ENCODE data around the gene POMGNT1.

The POMGNT1 gene

GRCh38 chr1:46157916-46158311 lies 40.3 kb downstream of the POMGNT1 start:
- TF ChIP-seq, protein P1, sequence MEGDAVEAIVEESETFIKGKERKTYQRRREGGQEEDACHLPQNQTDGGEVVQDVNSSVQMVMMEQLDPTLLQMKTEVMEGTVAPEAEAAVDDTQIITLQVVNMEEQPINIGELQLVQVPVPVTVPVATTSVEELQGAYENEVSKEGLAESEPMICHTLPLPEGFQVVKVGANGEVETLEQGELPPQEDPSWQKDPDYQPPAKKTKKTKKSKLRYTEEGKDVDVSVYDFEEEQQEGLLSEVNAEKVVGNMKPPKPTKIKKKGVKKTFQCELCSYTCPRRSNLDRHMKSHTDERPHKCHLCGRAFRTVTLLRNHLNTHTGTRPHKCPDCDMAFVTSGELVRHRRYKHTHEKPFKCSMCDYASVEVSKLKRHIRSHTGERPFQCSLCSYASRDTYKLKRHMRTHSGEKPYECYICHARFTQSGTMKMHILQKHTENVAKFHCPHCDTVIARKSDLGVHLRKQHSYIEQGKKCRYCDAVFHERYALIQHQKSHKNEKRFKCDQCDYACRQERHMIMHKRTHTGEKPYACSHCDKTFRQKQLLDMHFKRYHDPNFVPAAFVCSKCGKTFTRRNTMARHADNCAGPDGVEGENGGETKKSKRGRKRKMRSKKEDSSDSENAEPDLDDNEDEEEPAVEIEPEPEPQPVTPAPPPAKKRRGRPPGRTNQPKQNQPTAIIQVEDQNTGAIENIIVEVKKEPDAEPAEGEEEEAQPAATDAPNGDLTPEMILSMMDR (IDR thresholded peaks at IDR 0.05; ENCODE audit: low read depth, low read length), result no peak
- no peak for DNase-seq (ENCODE audit: extremely low read depth, low read depth)

DNA sequence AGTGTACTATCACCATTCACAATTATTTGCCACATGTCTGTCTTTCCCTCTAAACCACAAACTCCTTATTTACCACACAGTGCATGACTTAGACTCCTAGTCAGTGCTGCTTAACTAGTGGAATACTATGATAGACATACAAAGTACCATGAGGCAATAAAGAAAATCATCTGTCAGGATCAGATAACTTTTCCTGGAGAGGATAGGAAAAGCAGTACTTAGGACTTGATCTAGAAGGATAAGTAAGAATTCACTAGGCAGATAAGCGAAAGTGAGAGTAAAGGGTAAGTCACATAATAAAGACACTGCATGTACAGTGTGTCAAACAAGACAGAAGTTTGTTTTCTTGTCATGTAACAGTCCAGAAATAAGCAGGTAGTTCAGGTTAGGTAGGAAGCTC lies 44.5 kb downstream of the POMGNT1 start:
- DNase-seq (ENCODE audit: extremely low read depth, low read depth), result no peak
- TF ChIP-seq, protein P1 (IDR thresholded peaks at IDR 0.05; ENCODE audit: low read depth, low read length), result no peak

- DNase-seq (ENCODE audit: extremely low read depth, low read depth), result no peak
- TF ChIP-seq, protein P1 (IDR thresholded peaks at IDR 0.05; ENCODE audit: low read depth, low read length), result no peak
Measured at GRCh38 chr1:46153228-46153627, 45.0 kb downstream of the POMGNT1 start.

DNA sequence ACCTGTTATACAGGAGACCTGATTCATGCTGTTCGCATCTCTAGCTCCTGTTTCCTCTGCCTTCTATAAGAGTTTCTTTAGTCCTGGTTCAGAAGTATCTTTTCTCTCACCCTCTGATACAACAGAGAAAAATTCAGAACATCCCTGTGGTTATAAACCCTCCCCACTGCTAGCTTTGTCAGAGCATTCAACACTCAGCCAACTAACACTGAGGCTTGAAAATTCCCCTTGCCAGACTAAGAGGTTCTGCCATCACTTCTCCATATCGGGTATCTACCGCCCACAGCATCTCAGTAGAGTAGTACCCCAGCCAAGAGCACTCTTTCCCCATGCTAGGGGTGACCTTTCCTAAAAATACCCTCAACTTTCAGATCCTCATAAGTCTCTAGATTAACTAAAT lies 46.2 kb downstream of the POMGNT1 start:
- DNase-seq (ENCODE audit: extremely low read depth, low read depth), result no peak
- TF ChIP-seq, protein P1 (IDR thresholded peaks at IDR 0.05; ENCODE audit: low read depth, low read length), result no peak

DNA sequence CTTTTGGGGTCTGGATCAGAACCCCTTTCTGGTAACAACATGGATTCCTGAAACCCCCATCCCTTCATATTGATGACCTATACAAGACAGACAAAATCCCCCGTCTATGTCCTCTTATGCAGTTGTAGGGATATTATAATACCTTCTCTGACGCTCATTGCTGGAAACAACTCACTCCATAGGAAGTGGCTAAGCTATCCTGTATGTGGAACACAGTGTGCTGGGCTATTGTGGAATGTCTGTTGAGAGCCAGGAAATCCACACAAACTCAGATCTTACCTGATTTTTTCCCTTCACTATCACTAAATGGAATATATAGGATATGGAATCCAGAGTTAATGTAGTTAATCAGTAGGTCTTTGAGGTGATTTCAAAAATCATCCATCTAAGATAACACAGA lies 48.1 kb downstream of the POMGNT1 start:
- TF ChIP-seq, protein P1 (IDR thresholded peaks at IDR 0.05; ENCODE audit: low read depth, low read length), result no peak
- no peak for DNase-seq (ENCODE audit: extremely low read depth, low read depth)

DNA sequence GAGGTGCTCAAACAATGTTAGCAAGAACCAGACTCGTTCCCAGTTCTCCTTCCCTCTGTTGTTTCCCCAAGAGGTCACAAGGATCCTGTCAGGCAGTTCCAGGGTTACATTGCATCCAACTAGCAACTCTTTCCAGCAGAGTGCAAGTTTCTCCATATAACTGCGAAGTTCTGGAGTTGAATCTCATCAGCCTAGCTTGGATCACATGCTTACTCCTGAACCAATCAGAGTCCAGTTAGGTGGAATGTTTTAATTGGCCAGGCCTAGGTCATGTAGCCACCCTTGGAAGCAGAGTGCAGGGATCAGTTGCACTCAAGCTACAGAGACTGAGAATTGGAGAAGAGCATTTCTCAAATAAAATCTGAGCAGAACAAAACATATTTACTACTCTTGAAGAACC lies 49.9 kb downstream of the POMGNT1 start:
- TF ChIP-seq, protein P1 (IDR thresholded peaks at IDR 0.05; ENCODE audit: low read depth, low read length), result no peak
- DNase-seq (ENCODE audit: extremely low read depth, low read depth), result no peak
